ENCODE measurements around the gene EGLN3. TPM values are rescaled to one million over a fixed set of nuclear protein-coding genes. Genes with fewer than 3 reads are reported as not detected.
"Not testable (repeated sequence)": the region's sequence is repeated elsewhere in the genome, so short reads cannot be mapped to it uniquely, and the experiment has no call there.

The EGLN3 gene
- 10 to 100 TPM; 14.3 to 21.5 (median 19.3) TPM for polyA plus RNA-seq (ENCODE audit: insufficient read length in 4 of 4)

DNA sequence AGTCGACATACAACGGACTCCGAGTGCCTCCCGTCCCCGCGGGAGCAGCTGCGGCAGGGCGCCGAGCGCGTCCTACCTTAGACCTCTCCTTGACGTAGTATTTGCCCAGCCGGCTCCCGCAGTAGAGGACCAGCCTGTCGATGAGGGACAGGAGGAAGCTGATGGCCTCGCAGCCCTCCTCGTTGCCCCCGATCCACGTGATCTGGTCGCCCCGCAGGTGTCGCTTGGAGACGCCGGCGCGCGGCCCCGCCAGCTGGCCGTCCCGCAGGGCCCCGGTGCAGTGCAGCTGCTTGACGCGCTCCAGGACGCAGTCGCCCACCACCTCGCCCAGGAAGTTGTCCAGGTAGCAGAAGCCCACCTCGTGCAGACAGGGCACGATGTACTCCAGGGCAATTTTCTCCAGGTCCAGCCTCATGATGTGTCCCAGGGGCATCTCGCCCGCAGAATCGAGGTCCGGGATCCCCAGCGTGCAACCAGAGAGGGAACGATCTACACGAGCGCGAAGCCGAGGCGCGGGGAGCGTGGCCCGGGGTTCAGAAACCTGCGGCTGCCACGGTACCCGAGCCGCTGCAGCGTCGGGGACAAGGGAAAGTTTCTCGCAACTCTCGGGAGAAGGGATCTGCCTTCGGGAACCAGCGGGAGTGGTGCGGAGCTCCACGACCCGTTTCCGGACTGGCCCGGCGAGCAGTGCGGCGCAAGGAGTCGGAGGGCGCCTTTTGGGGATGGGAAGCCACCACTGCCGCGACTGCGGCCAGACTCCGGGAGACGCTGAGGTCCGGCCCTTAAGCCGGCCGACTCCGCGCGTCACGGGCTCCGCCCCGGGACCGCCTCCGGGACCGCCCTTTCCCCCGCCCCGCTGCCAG is at the start of gene EGLN3:
Gene EGLN3, minus strand, starts transcription at position 755 of the 863 bp plus-strand sequence. Its CDS starts 322 bp downstream, at position 433.
- peak; percentile 67 to 82 (median 73) for DNase-seq (ENCODE audit: low read depth in 4 of 4, low spot score in 3 of 4)

DNA sequence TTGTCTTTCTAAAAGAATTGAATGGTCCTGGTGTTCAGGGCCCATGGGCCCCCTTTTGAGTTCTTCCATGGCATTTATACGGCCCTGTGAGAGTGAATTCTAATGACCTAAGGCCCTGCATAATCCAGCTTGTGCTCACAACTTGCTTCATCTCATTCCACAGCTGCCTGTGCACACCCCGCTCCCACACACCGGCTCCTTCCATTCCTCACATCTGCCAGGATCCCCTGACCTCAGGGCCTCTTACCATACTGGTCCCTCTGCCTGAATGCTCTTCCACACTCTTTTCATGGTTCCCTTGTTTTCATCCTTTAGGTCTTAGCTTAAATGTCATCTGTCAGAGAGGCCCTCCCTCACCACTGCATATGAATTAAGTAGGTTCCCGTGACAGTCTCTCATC is 49.5 kb upstream of the EGLN3 start:
- DNase-seq (ENCODE audit: low read depth in 4 of 4, low spot score in 3 of 4): no peak

- no peak for DNase-seq (ENCODE audit: low read depth in 4 of 4, low spot score in 3 of 4)
Observed at GRCh38 chr14:33999771-34000291, 49.0 kb upstream of the EGLN3 start.

- DNase-seq (ENCODE audit: low read depth in 4 of 4, low spot score in 3 of 4): no peak
Observed at GRCh38 chr14:33997611-33998010, 46.7 kb upstream of the EGLN3 start.

DNA sequence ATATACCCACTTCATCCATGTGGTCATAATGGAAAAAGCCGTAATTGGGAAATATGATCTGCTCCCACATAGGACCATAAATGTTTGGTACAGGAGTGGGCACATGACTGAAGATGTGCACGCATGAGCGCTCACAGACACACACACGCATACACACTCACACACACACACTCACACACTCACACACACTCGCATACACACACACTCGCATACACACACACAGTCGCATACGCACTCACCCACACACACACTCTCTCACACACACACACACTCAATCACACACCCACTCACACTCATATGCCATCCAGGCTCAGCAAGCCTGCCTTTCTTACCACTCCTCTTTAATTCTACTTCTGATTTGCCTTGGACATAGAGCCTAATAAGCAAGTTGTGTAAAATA is 45.6 kb upstream of the EGLN3 start:
- no peak for DNase-seq (ENCODE audit: low read depth in 4 of 4, low spot score in 3 of 4)

DNA sequence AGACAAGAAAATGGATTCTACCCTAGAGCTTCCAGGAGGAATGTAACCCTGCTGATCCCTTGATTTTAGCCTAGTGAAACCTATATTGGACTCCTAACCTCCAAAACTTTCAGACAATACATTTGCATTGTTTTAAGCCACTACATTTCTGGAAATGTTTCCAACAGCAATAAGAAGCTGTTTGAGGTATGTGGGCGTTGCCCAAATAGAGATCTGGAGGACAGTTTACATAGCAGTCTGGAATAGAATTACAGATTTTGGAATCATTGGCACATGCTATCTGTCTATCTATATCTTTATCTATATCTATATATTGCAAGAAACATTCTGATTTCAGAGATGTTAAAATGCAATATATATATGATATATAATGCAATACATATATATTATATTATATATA is 42.4 kb upstream of the EGLN3 start:
- no peak for DNase-seq (ENCODE audit: low read depth in 4 of 4, low spot score in 3 of 4)

DNA sequence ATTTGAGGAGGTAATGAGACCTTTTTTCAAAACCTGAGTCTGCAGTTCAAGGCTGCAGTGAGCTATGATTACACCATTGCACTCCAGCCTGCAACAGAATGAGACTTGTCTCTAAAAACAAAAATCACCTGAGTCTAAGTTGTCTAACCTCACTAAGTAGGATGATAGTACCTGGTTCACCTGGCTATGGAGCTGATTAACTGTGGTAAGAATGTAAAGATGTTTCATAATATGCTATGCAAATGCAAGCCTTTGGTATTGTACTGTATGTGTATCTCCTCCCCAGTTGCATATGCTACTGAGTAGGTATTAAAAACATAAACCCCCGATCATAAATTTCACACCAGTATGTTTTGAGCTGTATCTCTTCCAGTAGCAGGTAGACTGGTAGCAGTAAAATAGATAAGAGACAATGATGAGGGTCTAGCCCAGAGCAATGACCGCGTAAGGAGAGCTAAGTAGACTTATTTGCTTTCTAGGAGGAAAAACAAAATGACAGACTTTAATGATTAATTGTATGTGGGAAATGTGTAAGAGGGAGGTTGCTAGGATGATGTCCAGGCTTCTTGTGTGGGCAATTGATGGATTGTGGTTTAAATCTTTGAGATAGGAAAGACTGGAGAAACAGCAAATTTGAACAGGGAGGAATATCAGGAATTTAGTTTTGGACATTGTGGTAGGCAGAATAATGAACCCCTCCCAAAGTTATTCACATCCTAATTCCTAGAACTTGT is 41.6 kb upstream of the EGLN3 start:
- no peak for DNase-seq (ENCODE audit: low read depth in 4 of 4, low spot score in 3 of 4)

- DNase-seq (ENCODE audit: low read depth in 4 of 4, low spot score in 3 of 4): no peak
Observed at GRCh38 chr14:33990790-33991189, 39.9 kb upstream of the EGLN3 start.

DNA sequence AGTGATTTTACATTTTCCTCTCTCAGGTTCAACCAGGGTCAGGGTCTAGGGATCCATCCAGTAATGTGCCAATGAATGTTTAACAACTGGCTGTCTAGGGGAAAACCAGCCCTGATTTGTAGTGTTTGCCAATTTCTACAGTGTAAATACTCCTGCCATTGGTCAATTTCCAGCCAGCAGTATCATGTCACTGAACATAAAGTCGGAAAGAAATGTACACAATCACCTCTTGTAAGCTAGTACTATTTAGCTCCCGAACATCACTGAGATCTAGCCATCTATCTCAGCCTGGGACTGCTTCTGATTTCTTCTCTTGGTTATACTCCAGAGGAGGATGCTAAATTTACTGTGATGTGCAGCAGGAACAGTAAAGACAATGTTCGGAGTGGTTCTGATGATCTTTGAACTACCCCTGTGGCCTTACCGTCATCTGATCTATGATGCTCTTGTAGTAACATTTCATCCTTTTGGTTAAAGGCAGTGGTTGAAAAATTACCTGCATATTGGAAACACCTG is 36.7 kb upstream of the EGLN3 start:
- DNase-seq (ENCODE audit: low read depth in 4 of 4, low spot score in 3 of 4): no peak

GRCh38 chr14:33986804-33987203 is 35.9 kb upstream of the EGLN3 start:
- DNase-seq (ENCODE audit: low read depth in 4 of 4, low spot score in 3 of 4): no peak

- no peak for DNase-seq (ENCODE audit: low read depth in 4 of 4, low spot score in 3 of 4)
Observed at GRCh38 chr14:33985242-33985641, 34.4 kb upstream of the EGLN3 start.

GRCh38 chr14:33979613-33980276 is 28.9 kb upstream of the EGLN3 start:
- DNase-seq (ENCODE audit: low read depth in 4 of 4, low spot score in 3 of 4): no peak

DNA sequence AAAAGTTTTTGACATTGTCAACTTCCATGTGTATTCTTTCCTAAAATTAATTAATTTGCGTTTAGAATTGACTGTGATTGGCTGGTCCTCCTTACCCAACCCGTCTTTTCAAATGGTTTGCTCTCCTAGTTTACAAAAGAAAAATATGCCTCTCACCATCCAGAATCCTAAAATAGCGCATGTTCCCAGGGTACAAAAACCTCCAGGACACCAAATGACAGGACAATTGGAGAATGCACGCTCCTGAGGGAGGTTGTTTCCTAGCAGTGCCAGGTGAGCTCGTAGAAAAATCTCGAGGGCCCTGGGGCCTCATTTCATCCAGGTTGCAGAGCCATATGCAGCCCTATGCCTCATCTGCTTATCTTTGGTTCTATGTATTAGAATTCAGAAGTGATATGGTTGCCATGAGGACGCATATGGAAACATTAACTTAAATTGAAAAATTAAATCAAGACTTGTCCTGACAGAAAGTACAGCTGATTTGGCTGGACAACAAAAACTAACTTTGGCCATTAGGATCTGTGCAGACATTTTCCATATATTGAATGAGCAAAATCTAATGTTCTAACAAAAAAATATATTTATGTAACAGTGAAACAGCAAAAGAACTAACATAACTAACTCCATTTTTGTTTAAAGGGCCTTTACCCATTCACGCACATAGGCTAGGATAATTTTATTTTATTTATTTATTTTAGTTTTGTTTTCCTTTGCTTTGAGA is 28.2 kb upstream of the EGLN3 start:
- no peak for DNase-seq (ENCODE audit: low read depth in 4 of 4, low spot score in 3 of 4)

DNA sequence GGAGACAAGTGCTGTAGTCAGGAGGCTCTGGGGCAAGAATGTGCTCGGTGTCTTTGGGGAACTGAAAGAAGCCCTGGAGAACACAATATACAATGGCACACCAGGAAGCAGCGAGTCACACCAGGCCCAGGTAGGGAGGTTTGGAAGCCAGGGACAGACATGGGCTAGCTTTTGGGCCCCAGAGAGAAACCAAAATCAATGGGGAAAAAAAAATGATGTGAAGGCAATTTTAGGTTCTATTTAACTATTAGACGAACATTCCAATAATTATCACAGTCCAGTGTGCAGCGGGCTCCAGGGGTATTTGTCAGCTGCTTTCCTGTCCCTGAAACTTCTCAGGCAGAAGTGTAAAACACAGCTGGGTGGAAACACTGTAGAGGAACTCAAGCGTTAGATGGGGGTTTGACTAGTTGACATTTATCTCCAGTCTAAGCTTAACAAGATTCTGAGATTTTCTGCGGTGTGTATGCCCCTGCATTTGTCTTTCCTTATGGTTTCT is 21.8 kb upstream of the EGLN3 start:
- no peak for DNase-seq (ENCODE audit: low read depth in 4 of 4, low spot score in 3 of 4)

DNA sequence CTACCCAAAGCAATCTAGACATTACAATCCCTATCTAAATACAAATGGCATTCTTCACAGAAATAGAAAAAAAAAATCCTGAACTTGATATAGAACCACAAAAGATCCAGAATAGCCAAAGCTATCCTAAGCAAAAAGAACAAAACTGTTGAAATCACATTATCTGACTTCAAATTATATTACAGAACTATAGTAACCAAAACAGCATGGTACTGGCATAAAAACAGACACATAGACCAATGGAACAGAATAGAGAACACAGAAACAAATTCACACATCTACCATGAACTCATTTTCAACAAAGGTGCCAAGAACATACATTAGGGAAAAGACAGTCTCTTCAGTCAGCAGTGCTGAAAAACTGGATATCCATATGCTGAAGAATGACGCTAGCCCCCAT is 19.0 kb upstream of the EGLN3 start:
- DNase-seq (ENCODE audit: low read depth in 4 of 4, low spot score in 3 of 4): not testable (repeated sequence)

GRCh38 chr14:33968722-33969121 is 17.8 kb upstream of the EGLN3 start:
- no peak for DNase-seq (ENCODE audit: low read depth in 4 of 4, low spot score in 3 of 4)

- DNase-seq (ENCODE audit: low read depth in 4 of 4, low spot score in 3 of 4): no peak
Observed at GRCh38 chr14:33967138-33967537, 16.3 kb upstream of the EGLN3 start.

- no peak for DNase-seq (ENCODE audit: low read depth in 4 of 4, low spot score in 3 of 4)
Observed at GRCh38 chr14:33966276-33966675, 15.4 kb upstream of the EGLN3 start.

GRCh38 chr14:33964599-33965317 is 13.9 kb upstream of the EGLN3 start:
- no peak for DNase-seq (ENCODE audit: low read depth in 4 of 4, low spot score in 3 of 4)

Data from right renal pelvis (tissue), 4 donors.